ENCODE measurements around the gene SCRN1. TPM values are rescaled to one million over a fixed set of nuclear protein-coding genes. Genes with fewer than 3 reads are reported as not detected.

SCRN1 gene
- total RNA-seq, 1 experiment from 2014 or later = 96.2 TPM

DNA sequence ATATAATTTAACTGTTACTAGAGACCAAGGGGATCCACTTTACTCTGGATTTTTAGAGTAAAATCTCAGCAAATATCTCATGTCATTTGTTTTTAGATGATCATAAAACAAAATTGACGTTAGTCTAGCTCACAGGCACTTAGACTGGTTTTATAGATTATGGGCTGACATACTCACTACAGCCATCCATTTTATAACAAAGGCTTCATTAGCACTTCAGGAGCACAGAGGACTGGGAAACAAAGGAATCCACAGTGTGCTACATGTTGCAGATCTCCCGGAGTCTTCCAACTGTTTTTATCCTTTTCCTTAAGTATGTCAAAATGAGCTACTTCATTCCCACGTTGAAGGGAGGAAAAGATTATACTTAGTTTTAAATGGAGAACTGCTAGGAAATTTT lies 15.9 kb upstream of the SCRN1 start:
- no peaks in the 10 kb centered on the region for H3K9me3 Mint-ChIP-seq
- ATAC-seq (no peak), DNase-seq (ENCODE audit: low spot score) (no peak)
- no peak overlapping the region for H3K4me3 Mint-ChIP-seq
- H3K36me3 Mint-ChIP-seq = no peaks in the 10 kb centered on the region
- TF ChIP-seq, protein P1, sequence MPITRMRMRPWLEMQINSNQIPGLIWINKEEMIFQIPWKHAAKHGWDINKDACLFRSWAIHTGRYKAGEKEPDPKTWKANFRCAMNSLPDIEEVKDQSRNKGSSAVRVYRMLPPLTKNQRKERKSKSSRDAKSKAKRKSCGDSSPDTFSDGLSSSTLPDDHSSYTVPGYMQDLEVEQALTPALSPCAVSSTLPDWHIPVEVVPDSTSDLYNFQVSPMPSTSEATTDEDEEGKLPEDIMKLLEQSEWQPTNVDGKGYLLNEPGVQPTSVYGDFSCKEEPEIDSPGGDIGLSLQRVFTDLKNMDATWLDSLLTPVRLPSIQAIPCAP (CRISPR knock-in tag; IDR thresholded peaks at IDR 0.05) = no peak
- no peak for TF ChIP-seq ZNF671 (CRISPR knock-in tag; IDR thresholded peaks at IDR 0.05)
- ChIA-PET POLR2A (no interaction called here), CTCF (interaction anchor here (1.0 kb wide), 1 partner anchor 559 kb away, joined by 3 read pairs; no protein-coding TSS in a partner anchor)
- H3K4me1 Mint-ChIP-seq = peaks cover 19% of the 10 kb centered on the region
- no peaks in the 10 kb centered on the region for H3K27me3 Mint-ChIP-seq (ENCODE audit: low read depth)
- H3K27ac Mint-ChIP-seq = peak overlapping the region; percentile 9; the same call in 1 of the 2 replicates

DNA sequence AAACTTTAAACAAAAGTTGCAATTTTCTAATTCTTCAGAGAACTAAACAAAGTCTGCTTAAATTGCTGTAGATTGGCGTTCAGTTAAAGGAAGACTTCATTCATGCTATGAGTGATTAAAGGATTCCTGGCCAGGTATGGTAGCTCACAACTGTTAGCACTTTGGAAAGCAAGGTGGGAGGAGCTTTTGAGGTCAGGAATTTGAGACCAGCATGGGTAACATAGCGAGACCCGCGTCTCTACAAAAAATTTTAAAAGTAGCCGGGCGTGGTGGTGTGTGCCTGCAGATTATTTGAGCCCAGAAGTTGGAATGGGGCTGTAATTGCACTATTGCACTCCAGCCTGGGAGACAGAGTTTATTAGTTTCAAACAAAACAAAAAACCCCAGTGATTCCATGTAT lies 13.5 kb upstream of the SCRN1 start:
- 0 out of 2 replicates have a peak, but pooled peaks cover 2% of the 10 kb centered on the region for H3K27me3 Mint-ChIP-seq (ENCODE audit: low read depth)
- peaks cover 3% of the 10 kb centered on the region for H3K36me3 Mint-ChIP-seq
- H3K9me3 Mint-ChIP-seq = peaks cover 11% of the 10 kb centered on the region
- peaks cover 27% of the 10 kb centered on the region for H3K4me1 Mint-ChIP-seq
- ATAC-seq (peak; percentile 77), DNase-seq (ENCODE audit: low spot score) (no peak)
- H3K27ac Mint-ChIP-seq = no peak overlapping the region
- CTCF ChIA-PET = interaction anchor here (0.5 to 1.2 kb wide), 5 partner anchors 10 to 565 kb away, joined by 3 to 5 read pairs (median 3); no protein-coding TSS in a partner anchor
- TF ChIP-seq, protein P2, sequence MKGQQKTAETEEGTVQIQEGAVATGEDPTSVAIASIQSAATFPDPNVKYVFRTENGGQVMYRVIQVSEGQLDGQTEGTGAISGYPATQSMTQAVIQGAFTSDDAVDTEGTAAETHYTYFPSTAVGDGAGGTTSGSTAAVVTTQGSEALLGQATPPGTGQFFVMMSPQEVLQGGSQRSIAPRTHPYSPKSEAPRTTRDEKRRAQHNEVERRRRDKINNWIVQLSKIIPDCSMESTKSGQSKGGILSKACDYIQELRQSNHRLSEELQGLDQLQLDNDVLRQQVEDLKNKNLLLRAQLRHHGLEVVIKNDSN (CRISPR knock-in tag; IDR thresholded peaks at IDR 0.05) = no peak
- no peak for TF ChIP-seq SOX15 (CRISPR knock-in tag; IDR thresholded peaks at IDR 0.05)
- TF ChIP-seq, protein P3, sequence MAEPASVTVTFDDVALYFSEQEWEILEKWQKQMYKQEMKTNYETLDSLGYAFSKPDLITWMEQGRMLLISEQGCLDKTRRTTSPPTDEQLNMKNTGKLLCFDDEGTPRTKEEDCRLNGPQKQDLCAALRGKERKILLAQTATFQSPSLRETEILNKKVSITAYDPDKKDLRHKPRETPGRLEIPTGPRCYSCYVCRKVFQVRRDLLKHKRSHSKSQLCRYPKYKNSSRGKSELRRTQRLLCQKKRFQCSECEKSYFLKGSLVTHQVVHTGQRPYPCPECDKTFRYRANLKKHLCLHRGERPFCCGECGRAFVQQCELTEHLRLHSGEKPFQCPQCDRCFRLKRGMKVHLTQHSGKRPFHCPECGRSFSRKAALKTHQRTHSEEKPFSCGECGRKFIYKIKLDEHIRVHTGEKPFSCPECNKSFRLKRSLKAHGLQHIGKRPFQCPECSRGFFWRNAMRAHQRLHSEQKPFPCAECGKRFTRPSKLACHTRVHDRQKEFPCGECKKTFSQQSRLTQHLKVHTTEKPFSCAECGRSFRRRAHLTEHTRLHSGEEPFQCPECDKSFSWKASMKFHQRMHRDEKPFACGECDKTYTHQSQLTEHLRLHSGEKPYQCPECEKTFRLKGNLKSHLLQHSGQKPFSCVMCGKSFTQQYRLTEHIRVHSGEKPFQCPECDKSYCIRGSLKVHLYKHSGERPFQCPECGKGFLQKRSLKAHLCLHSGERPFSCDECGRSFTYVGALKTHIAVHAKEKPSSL (CRISPR knock-in tag; conservative IDR thresholded peaks at IDR 0.05) = no peak
- no peak for TF ChIP-seq ATF1 (CRISPR knock-in tag; IDR thresholded peaks at IDR 0.05)
- TF ChIP-seq ELF4 (CRISPR knock-in tag; IDR thresholded peaks at IDR 0.05; ENCODE audit: low read depth) = no peak
- no peak for TF ChIP-seq SP1 (CRISPR knock-in tag; conservative IDR thresholded peaks at IDR 0.05)
- TF ChIP-seq, protein P4, sequence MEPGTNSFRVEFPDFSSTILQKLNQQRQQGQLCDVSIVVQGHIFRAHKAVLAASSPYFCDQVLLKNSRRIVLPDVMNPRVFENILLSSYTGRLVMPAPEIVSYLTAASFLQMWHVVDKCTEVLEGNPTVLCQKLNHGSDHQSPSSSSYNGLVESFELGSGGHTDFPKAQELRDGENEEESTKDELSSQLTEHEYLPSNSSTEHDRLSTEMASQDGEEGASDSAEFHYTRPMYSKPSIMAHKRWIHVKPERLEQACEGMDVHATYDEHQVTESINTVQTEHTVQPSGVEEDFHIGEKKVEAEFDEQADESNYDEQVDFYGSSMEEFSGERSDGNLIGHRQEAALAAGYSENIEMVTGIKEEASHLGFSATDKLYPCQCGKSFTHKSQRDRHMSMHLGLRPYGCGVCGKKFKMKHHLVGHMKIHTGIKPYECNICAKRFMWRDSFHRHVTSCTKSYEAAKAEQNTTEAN (CRISPR knock-in tag; IDR thresholded peaks at IDR 0.05) = no peak
- TF ChIP-seq EMX1 (CRISPR knock-in tag; IDR thresholded peaks at IDR 0.05) = no peak
- TF ChIP-seq, protein P5, sequence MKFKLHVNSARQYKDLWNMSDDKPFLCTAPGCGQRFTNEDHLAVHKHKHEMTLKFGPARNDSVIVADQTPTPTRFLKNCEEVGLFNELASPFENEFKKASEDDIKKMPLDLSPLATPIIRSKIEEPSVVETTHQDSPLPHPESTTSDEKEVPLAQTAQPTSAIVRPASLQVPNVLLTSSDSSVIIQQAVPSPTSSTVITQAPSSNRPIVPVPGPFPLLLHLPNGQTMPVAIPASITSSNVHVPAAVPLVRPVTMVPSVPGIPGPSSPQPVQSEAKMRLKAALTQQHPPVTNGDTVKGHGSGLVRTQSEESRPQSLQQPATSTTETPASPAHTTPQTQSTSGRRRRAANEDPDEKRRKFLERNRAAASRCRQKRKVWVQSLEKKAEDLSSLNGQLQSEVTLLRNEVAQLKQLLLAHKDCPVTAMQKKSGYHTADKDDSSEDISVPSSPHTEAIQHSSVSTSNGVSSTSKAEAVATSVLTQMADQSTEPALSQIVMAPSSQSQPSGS (CRISPR knock-in tag; IDR thresholded peaks at IDR 0.05; ENCODE audit: borderline replicate concordance, low read depth) = no peak
- TF ChIP-seq, protein P6, sequence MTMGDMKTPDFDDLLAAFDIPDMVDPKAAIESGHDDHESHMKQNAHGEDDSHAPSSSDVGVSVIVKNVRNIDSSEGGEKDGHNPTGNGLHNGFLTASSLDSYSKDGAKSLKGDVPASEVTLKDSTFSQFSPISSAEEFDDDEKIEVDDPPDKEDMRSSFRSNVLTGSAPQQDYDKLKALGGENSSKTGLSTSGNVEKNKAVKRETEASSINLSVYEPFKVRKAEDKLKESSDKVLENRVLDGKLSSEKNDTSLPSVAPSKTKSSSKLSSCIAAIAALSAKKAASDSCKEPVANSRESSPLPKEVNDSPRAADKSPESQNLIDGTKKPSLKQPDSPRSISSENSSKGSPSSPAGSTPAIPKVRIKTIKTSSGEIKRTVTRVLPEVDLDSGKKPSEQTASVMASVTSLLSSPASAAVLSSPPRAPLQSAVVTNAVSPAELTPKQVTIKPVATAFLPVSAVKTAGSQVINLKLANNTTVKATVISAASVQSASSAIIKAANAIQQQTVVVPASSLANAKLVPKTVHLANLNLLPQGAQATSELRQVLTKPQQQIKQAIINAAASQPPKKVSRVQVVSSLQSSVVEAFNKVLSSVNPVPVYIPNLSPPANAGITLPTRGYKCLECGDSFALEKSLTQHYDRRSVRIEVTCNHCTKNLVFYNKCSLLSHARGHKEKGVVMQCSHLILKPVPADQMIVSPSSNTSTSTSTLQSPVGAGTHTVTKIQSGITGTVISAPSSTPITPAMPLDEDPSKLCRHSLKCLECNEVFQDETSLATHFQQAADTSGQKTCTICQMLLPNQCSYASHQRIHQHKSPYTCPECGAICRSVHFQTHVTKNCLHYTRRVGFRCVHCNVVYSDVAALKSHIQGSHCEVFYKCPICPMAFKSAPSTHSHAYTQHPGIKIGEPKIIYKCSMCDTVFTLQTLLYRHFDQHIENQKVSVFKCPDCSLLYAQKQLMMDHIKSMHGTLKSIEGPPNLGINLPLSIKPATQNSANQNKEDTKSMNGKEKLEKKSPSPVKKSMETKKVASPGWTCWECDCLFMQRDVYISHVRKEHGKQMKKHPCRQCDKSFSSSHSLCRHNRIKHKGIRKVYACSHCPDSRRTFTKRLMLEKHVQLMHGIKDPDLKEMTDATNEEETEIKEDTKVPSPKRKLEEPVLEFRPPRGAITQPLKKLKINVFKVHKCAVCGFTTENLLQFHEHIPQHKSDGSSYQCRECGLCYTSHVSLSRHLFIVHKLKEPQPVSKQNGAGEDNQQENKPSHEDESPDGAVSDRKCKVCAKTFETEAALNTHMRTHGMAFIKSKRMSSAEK (CRISPR knock-in tag; IDR thresholded peaks at IDR 0.05; ENCODE audit: borderline replicate concordance) = no peak
- TF ChIP-seq JAZF1 (CRISPR knock-in tag; IDR thresholded peaks at IDR 0.05) = no peak
- TF ChIP-seq NR2C2 (CRISPR knock-in tag; IDR thresholded peaks at IDR 0.05) = no peak
- TF ChIP-seq CREB1 (CRISPR knock-in tag; IDR thresholded peaks at IDR 0.05) = no peak
- TF ChIP-seq ETV6 (CRISPR knock-in tag; IDR thresholded peaks at IDR 0.05) = no peak
- TF ChIP-seq ZNF396 (CRISPR knock-in tag; IDR thresholded peaks at IDR 0.05; ENCODE audit: borderline replicate concordance) = no peak
- TF ChIP-seq MXD4 (CRISPR knock-in tag; IDR thresholded peaks at IDR 0.05; ENCODE audit: borderline replicate concordance) = no peak
- POLR2A ChIA-PET = no interaction called here
- no peak overlapping the region for H3K4me3 Mint-ChIP-seq
